ENCODE measurements around the gene FAF2. TPM values are rescaled to one million over a fixed set of nuclear protein-coding genes. Genes with fewer than 3 reads are reported as not detected.

The FAF2 gene
- total RNA-seq, 2 experiments from 2014 or later = 30.0 to 32.8 TPM

DNA sequence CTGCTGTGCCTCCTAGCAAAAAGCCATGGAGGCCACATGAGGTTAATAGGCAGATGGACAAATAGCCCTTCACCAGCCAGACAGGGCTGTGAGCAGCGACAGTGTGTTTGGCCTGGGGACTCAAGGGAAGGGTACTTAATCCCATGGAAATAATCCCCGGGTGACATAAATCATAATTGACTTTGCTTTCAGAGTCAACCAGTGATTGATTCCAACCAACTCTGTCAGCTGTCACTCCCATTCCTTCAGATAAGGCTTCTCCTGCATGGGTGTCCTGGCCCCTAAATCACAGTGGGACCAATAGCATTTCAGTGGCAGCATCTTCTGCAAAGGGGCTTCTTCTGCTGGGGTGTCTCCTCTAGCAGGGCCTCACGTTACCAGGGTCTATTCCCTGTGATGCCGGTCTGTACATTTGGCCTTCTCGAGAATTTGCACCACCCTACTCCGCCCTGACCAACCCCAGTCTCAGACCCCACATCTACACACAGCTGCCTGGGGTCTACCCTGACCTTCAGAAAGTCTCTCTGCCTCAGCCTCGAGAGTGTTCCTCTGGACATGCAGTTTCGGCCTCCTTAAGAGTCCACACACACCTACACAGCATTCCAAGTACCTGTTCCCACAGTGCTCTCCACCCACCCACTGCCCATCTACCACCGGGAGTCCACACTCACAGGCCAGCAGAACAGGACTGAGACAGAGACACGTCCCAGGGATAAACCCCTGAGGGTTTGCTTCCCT is 35.5 kb upstream of the FAF2 start:
- no peak overlapping the region for H3K27ac Mint-ChIP-seq
- no peaks in the 10 kb centered on the region for H3K9me3 Mint-ChIP-seq
- no peak overlapping the region for H3K4me3 Mint-ChIP-seq
- DNase-seq = no peak
- peaks cover 3% of the 10 kb centered on the region for H3K36me3 Mint-ChIP-seq (ENCODE audit: low read depth)
- intact Hi-C loops (cut with micrococcal nuclease) = no loop called here
- CTCF ChIA-PET = interaction anchor here (1.4 kb wide), 1 partner anchor 123 kb away, joined by 3 read pairs; no protein-coding TSS in a partner anchor
- H3K27me3 Mint-ChIP-seq (ENCODE audit: low read depth) = no peaks in the 10 kb centered on the region
- peaks cover 43% of the 10 kb centered on the region for H3K4me1 Mint-ChIP-seq (ENCODE audit: low read depth)

DNA sequence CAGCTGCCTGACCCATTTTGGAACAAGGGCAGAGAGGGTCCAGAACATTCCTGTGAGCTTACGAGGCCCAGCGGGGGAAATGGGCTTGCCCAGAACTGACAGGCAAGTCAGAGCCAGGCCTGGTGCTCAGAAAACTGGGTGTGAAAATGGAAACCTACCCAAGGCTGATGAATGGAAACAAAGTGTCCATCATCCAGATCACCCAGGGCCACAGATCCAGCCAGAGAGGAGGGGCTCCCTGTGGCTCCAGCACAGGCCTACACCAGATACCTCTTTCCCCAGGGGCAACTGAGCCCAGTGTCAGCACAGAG is 35.0 kb upstream of the FAF2 start:
- no peak overlapping the region for H3K27ac Mint-ChIP-seq
- no peaks in the 10 kb centered on the region for H3K9me3 Mint-ChIP-seq
- H3K27me3 Mint-ChIP-seq (ENCODE audit: low read depth) = no peaks in the 10 kb centered on the region
- CTCF ChIA-PET = interaction anchor here (1.4 kb wide), 1 partner anchor 122 kb away, joined by 3 read pairs; no protein-coding TSS in a partner anchor
- no peak overlapping the region for H3K4me3 Mint-ChIP-seq
- H3K4me1 Mint-ChIP-seq (ENCODE audit: low read depth) = peaks cover 43% of the 10 kb centered on the region
- intact Hi-C loops (cut with micrococcal nuclease) = no loop called here
- H3K36me3 Mint-ChIP-seq (ENCODE audit: low read depth) = no peaks in the 10 kb centered on the region
- DNase-seq = no peak

DNA sequence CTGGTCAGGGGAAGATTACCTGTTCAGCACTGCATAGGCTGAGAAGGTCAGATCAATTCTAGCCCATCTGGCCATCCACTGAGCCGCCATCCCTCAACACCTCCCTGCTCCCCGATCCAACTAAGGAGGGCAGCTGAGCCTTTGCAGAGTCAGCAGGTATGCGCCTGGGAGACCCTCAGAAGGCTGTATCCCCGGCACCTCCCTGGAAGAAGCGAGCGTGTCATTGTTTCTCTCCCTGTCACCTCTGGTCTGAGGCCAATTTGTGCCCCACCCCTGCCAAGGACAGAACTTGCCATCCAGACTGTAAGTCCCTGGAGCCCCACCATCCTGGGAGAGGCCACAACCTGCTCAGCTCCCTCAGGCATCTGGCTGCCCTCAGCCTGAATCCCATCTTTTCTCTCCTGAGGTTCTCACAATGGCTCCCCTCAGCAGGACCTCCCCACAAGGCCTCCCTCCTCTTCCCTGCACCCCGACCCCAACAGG is 34.4 kb upstream of the FAF2 start:
- no peak overlapping the region for H3K4me3 Mint-ChIP-seq
- H3K27me3 Mint-ChIP-seq (ENCODE audit: low read depth) = no peaks in the 10 kb centered on the region

DNA sequence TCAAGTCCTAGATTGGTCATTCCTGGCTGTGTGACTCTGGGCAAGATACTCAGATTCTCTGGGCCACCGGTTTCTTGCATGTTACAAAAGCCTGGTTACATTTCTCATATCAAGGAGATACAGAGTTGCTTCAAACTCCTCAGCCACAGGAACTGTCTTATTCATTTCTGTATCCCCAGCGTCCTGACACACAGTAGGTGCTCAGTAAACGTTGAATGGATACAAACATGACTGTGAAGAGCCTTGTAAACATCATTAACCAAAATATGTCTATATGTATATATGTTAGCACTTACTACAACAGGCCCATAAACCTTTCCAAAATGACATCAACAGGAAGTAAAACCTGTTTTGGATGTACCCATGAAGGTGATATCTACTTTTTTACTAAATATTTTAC is 33.5 kb upstream of the FAF2 start:
- CTCF ChIA-PET = no interaction called here
- H3K27me3 Mint-ChIP-seq (ENCODE audit: low read depth) = no peaks in the 10 kb centered on the region
- H3K9me3 Mint-ChIP-seq = no peaks in the 10 kb centered on the region
- peaks cover 43% of the 10 kb centered on the region for H3K4me1 Mint-ChIP-seq (ENCODE audit: low read depth)
- no peak for DNase-seq
- H3K4me3 Mint-ChIP-seq = peak overlapping the region; percentile 60
- no peak overlapping the region for H3K27ac Mint-ChIP-seq
- intact Hi-C loops (cut with micrococcal nuclease) = loop anchor here (2.0 kb wide), 2 partner anchors 54 to 204 kb away; partner anchors contain the start of gene KIAA1191
- H3K36me3 Mint-ChIP-seq (ENCODE audit: low read depth) = no peaks in the 10 kb centered on the region

More for the DNA sequence above, 34.4 kb upstream of the FAF2 start:
- intact Hi-C loops (cut with micrococcal nuclease) = loop anchor here (2.0 kb wide), 2 partner anchors 53 to 205 kb away; partner anchors contain the start of gene KIAA1191
- DNase-seq = no peak
- peaks cover 43% of the 10 kb centered on the region for H3K4me1 Mint-ChIP-seq (ENCODE audit: low read depth)
- H3K36me3 Mint-ChIP-seq (ENCODE audit: low read depth) = no peaks in the 10 kb centered on the region
- no peaks in the 10 kb centered on the region for H3K9me3 Mint-ChIP-seq
- CTCF ChIA-PET = interaction anchor here (1.4 kb wide), 1 partner anchor 122 kb away, joined by 3 read pairs; no protein-coding TSS in a partner anchor
- H3K27ac Mint-ChIP-seq = no peak overlapping the region

DNA sequence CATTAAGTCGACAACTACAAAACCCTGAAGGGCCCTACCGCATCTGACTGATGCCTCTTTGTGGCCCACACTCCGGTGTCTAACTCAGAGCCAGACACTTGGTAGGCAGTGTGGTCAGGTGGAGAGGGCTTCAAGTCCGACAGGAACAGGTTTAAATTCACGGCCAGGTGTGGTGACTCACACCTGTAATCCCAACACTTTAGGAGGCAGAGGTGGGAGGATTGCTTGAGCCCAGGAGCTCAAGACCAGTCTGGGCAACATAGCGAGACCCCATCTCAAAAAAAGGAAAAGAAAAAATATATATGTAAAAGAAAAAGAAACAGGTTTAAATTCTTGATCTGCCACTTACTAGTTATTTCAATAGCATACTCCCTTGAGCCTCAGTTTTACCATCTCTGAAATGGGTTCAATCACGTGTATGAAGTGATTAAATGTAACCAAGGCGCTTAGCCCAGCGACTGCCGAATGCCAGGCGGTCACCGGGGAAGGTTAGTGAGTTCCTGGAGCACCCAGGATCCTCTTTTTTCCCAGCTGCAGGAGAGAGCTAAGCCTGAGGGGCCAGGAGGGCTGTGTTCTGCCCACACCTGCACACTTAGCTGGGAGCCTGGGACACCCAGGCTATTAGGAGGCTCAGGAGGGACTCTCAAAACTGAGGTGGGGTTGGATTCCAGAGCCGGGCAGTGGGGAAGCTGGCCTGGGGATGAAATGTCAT is 32.8 kb upstream of the FAF2 start:
- peak overlapping the region; percentile 74 for H3K4me3 Mint-ChIP-seq
- H3K27ac Mint-ChIP-seq = peak overlapping the region; percentile 74
- CTCF ChIA-PET = interaction anchor here (0.7 to 3.6 kb wide), 9 partner anchors 27 to 182 kb away, joined by 3 to 21 read pairs (median 3); partner anchors contain the start of gene FAF2

DNA sequence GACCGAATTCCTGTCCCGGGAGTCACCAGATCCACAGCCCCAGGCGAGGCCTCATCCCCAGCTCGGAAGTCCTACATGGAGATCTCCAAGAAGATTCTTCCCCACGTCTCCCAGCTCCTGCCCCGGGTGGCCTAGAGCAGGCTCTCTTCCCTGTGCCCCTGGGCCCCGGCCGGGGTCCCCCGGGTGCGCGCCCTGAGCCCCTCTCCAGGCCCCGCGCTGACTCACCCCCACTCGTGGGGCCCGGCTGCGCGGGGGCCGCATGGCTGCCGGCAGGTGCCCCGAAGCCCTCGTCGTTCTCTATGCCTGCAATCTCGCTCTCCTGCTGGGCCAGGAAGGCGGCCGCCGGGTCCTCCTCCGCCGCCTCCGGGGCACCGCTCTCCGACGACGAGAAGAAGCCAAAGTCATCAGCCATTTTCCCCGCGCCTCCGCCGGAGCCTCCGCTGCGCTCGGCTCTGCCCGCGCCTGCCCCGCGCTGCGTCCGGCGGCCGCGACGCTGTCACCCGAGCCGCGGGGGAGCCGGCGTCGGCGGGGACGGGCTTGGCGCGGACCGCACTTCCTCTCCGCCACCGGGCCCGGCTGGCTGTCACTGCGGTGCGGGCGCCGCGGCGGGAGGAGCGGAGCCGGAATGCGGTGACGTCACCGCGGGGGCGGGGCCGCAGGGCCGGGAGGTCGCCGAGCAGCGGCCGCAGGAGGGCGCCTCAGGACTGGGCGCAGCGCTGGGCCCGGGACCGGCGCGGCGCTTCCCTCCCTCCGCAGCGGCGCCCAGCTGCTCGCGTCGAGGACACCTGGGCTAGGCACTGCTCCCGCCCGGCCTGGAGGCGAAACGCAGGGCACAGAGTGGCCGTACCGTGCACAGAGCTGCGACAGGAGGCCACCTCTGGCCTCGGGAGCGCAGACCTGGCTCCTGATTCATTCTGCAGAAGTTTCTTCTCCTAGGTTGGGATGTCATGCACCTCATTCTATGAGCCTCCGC is 31.9 kb upstream of the FAF2 start, which contains the start of gene CLTB:
Gene CLTB, minus strand, starts transcription at position 588 of the 973 bp plus-strand sequence. Its CDS starts 176 bp downstream, at position 412.
- no peaks in the 10 kb centered on the region for H3K27me3 Mint-ChIP-seq (ENCODE audit: low read depth)
- peaks cover 2% of the 10 kb centered on the region for H3K9me3 Mint-ChIP-seq
- peak; percentile 90 for DNase-seq
- H3K36me3 Mint-ChIP-seq (ENCODE audit: low read depth) = no peaks in the 10 kb centered on the region
- H3K4me1 Mint-ChIP-seq (ENCODE audit: low read depth) = peaks cover 38% of the 10 kb centered on the region
- peak within 1 kb of the TSS; percentile 74 for H3K27ac Mint-ChIP-seq
- H3K4me3 Mint-ChIP-seq = peak within 1 kb of the TSS; percentile 74
- intact Hi-C loops (cut with micrococcal nuclease) = loop anchor here (1.0 to 2.0 kb wide), 9 partner anchors 27 to 231 kb away; partner anchors contain the start of genes FAF2, KIAA1191 and TSPAN17
- CTCF ChIA-PET = interaction anchor here (0.5 to 3.6 kb wide), 22 partner anchors 9 to 591 kb away, joined by 3 to 21 read pairs (median 3); partner anchors contain the start of gene FAF2

More for the DNA sequence above, 32.8 kb upstream of the FAF2 start:
- Mint-ChIP-seq H3K9me3 (no peaks in the 10 kb centered on the region), H3K4me1 (ENCODE audit: low read depth) (peaks cover 43% of the 10 kb centered on the region), H3K27me3 (ENCODE audit: low read depth) (no peaks in the 10 kb centered on the region), H3K36me3 (ENCODE audit: low read depth) (no peaks in the 10 kb centered on the region)
- no peak for DNase-seq
- intact Hi-C loops (cut with micrococcal nuclease) = loop anchor here (2.0 kb wide), 2 partner anchors 55 to 203 kb away; partner anchors contain the start of gene KIAA1191

DNA sequence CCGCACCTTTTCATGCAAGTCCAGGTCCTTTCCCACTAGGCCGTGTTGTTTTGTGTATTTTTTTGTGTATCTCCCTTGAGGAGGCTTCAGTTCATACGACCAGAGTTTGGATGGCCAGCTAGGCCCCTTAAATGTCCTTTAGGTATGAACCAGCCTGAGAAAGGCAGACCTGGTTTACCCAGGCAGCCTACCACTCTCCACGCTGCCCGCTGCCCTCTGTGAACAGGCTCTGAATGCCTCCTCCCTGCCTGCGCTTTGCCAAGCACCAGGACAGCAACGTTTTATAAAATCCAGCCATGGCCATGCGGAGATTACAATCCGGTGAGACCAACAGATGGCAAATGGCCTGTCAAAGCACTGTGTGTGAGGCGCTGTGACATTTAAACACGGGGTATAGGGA is 31.2 kb upstream of the FAF2 start:
- H3K36me3 Mint-ChIP-seq (ENCODE audit: low read depth) = no peaks in the 10 kb centered on the region
- CTCF ChIA-PET = interaction anchor here (0.5 to 3.6 kb wide), 15 partner anchors 10 to 592 kb away, joined by 3 to 21 read pairs (median 4); partner anchors contain the start of gene FAF2
- H3K4me3 Mint-ChIP-seq = peak overlapping the region; percentile 52
- no peak for DNase-seq
- peaks cover 3% of the 10 kb centered on the region for H3K9me3 Mint-ChIP-seq
- intact Hi-C loops (cut with micrococcal nuclease) = loop anchor here (1.0 to 2.0 kb wide), 7 partner anchors 28 to 230 kb away; partner anchors contain the start of genes FAF2 and TSPAN17
- H3K4me1 Mint-ChIP-seq (ENCODE audit: low read depth) = peaks cover 34% of the 10 kb centered on the region
- H3K27me3 Mint-ChIP-seq (ENCODE audit: low read depth) = no peaks in the 10 kb centered on the region
- H3K27ac Mint-ChIP-seq = no peak overlapping the region

DNA sequence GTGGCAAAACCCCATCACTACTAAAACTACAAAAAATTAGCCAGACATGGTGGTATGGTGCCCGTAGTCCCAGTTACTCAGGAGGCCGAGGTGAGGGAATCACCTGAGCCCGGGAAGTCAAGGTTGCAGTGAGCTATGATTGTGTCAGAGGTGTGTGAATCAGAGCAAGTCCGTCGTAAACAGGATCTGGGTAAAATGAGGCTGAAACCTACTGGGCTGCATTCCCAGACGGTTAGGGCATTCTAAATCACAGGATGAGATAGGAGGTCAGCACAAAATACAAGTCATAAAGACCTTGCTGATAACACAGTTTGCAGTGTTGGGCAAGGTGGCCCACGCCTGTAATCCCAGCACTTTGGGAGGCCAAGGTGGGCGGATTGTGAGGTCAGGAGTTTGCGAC is 29.9 kb upstream of the FAF2 start:
- H3K9me3 Mint-ChIP-seq = peaks cover 3% of the 10 kb centered on the region
- no peaks in the 10 kb centered on the region for H3K36me3 Mint-ChIP-seq (ENCODE audit: low read depth)
- H3K27ac Mint-ChIP-seq = no peak overlapping the region
- intact Hi-C loops (cut with micrococcal nuclease) = loop anchor here (1.0 kb wide), 1 partner anchor 20 kb away; no protein-coding TSS in a partner anchor
- H3K4me3 Mint-ChIP-seq = no peak overlapping the region
- H3K27me3 Mint-ChIP-seq (ENCODE audit: low read depth) = no peaks in the 10 kb centered on the region
- DNase-seq = no peak
- CTCF ChIA-PET = interaction anchor here (1.0 to 3.6 kb wide), 4 partner anchors 30 to 178 kb away, joined by 3 to 21 read pairs (median 13); partner anchors contain the start of gene FAF2
- H3K4me1 Mint-ChIP-seq (ENCODE audit: low read depth) = peaks cover 29% of the 10 kb centered on the region

DNA sequence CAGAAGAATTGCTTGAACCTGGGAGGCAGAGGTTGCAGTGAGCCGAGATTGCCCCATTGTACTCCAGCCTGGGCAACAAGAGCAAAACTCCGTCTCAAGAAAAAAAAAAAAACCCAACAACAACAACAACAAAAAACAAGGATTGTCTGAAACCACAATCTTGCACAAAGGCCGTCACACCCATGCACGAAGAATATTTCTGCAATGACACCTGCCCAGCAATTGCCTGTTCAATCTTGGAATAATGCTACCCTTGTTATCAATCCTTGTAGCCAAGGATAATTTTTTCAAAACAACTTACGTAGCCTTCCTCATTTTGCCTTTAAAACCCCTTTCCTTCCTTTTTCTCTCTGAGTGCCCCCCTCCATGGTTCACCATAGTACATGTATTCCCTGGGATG is 28.1 kb upstream of the FAF2 start:
- peaks cover 3% of the 10 kb centered on the region for H3K9me3 Mint-ChIP-seq
- no peaks in the 10 kb centered on the region for H3K36me3 Mint-ChIP-seq (ENCODE audit: low read depth)
- no peak overlapping the region for H3K27ac Mint-ChIP-seq
- intact Hi-C loops (cut with micrococcal nuclease) = no loop called here
- H3K27me3 Mint-ChIP-seq (ENCODE audit: low read depth) = no peaks in the 10 kb centered on the region
- H3K4me1 Mint-ChIP-seq (ENCODE audit: low read depth) = peaks cover 13% of the 10 kb centered on the region
- CTCF ChIA-PET = interaction anchor here (1.1 kb wide), 1 partner anchor 28 kb away, joined by 3 read pairs; the partner anchor contains the start of gene FAF2
- no peak for DNase-seq
- no peak overlapping the region for H3K4me3 Mint-ChIP-seq

DNA sequence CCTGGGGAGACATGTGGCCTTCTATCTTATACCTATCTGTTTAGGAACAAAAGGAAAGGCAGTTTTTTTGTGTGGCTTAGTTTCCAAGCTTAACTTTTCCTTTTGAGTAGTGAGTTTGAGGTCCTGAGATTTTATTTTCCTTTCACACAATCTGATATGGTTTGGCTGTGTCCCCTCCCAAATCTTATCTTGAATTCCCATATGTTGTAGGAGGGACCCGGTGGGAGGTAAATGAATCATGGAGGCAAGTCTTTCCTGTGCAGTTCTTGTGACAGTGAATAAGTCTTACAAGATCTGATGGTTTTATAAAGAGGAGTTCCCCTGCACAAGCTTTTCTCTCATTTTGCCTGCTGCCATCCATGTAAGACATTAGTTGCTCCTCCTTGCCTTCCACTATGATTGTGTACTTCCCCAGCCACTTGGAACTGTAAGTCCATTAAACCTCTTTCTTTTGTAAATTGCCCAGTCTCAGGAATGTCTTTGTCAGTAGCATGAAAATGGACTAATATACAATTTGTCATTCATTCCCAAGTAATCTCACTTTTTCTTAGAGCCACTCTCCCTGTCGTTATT is 27.1 kb upstream of the FAF2 start:
- DNase-seq = no peak
- Mint-ChIP-seq H3K36me3 (ENCODE audit: low read depth) (no peaks in the 10 kb centered on the region), H3K27me3 (ENCODE audit: low read depth) (peaks cover 3% of the 10 kb centered on the region), H3K27ac (no peak overlapping the region), H3K9me3 (peaks cover 7% of the 10 kb centered on the region), H3K4me1 (ENCODE audit: low read depth) (peaks cover 7% of the 10 kb centered on the region), H3K4me3 (no peak overlapping the region)
- intact Hi-C loops (cut with micrococcal nuclease) = no loop called here
- CTCF ChIA-PET = interaction anchor here (1.1 kb wide), 1 partner anchor 27 kb away, joined by 3 read pairs; the partner anchor contains the start of gene FAF2

DNA sequence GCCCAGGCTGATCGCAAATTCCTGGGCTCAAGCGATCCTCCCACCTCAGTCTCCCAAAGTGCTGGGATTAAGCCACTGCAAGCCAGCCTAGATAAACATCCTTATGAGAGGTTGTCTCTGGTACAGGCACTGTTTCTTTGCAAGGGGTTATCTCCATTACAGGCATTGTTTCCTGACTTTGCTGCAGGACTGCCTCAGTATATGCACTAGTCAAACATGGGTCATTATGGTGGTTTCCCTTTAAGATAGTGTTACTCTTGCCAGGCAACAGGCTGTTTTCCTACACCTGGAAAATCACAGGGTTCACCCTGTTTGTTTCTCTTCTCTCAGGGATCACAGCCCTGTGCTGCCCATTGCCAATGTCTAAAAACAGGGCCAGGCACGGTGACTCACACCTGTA is 24.0 kb upstream of the FAF2 start:
- CTCF ChIA-PET = interaction anchor here (0.7 kb wide), 1 partner anchor 507 kb away, joined by 3 read pairs; no protein-coding TSS in a partner anchor
- intact Hi-C loops (cut with micrococcal nuclease) = no loop called here
- H3K9me3 Mint-ChIP-seq = peaks cover 7% of the 10 kb centered on the region
- H3K27me3 Mint-ChIP-seq (ENCODE audit: low read depth) = peaks cover 3% of the 10 kb centered on the region
- DNase-seq = no peak
- no peak overlapping the region for H3K4me3 Mint-ChIP-seq
- no peak overlapping the region for H3K27ac Mint-ChIP-seq
- H3K36me3 Mint-ChIP-seq (ENCODE audit: low read depth) = no peaks in the 10 kb centered on the region
- no peaks in the 10 kb centered on the region for H3K4me1 Mint-ChIP-seq (ENCODE audit: low read depth)
